ENCODE results near the gene GJB5. TPM values are rescaled to one million over a fixed set of nuclear protein-coding genes. Genes with fewer than 3 reads are reported as not detected.

The GJB5 gene
- total and polyA plus RNA-seq, 10 of the 15 experiments (the other 5 are each of a cell fraction or from before 2014, with no cell fraction given) = not detected

GRCh38 chr1:34794001-34794789, 39.3 kb downstream of the GJB5 start (continued):
- TF ChIP-seq CUX1 (IDR thresholded peaks at IDR 0.05; ENCODE audit: insufficient replicate concordance, low read depth, low read length) = no peak
- TF ChIP-seq HDGF (IDR thresholded peaks at IDR 0.05) = no peak
- no peak for TF ChIP-seq CHD2 (IDR thresholded peaks at IDR 0.05; ENCODE audit: borderline replicate concordance, low read depth, low read length)
- TF ChIP-seq CHD1 (IDR thresholded peaks at IDR 0.05; ENCODE audit: low read depth, low read length) = no peak

GRCh38 chr1:34794790-34795180, 39.9 kb downstream of the GJB5 start:
- H3K9ac ChIP-seq (ENCODE audit: control insufficient read depth, insufficient read depth, low read length) = no peak overlapping the region
- no peaks in the 10 kb centered on the region; the same call in 2 of the 3 replicates for H3K9me3 ChIP-seq (replicated peaks; ENCODE audit: control insufficient read depth, insufficient read depth, low read length)
- SMC1A ChIA-PET (ENCODE audit: uncharacterized antibody, unreplicated experiment) = no interaction called here
- RAD21 ChIA-PET (ENCODE audit: unreplicated experiment) = no interaction called here
- TF ChIP-seq BHLHE40 (IDR thresholded peaks at IDR 0.05; ENCODE audit: borderline replicate concordance in 1 of 2, low read depth in 2 of 2, low read length in 1 of 2) = no peak
- no peak for TF ChIP-seq BRCA1 (IDR thresholded peaks at IDR 0.05; ENCODE audit: low read depth, low read length)
- TF ChIP-seq, protein P1, sequence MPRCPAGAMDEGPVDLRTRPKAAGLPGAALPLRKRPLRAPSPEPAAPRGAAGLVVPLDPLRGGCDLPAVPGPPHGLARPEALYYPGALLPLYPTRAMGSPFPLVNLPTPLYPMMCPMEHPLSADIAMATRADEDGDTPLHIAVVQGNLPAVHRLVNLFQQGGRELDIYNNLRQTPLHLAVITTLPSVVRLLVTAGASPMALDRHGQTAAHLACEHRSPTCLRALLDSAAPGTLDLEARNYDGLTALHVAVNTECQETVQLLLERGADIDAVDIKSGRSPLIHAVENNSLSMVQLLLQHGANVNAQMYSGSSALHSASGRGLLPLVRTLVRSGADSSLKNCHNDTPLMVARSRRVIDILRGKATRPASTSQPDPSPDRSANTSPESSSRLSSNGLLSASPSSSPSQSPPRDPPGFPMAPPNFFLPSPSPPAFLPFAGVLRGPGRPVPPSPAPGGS (IDR thresholded peaks at IDR 0.05; ENCODE audit: borderline replicate concordance, insufficient read depth, low read depth, low read length, poor library complexity, severe bottlenecking) = no peak
- TF ChIP-seq KDM1A (IDR thresholded peaks at IDR 0.05; ENCODE audit: borderline replicate concordance) = no peak
- no peak for TF ChIP-seq USF2 (IDR thresholded peaks at IDR 0.05; ENCODE audit: borderline replicate concordance, low read depth, low read length)
- TF ChIP-seq SP1 (IDR thresholded peaks at IDR 0.05; ENCODE audit: low read depth, low read length) = no peak
- no peaks in the 10 kb centered on the region for H3K79me2 ChIP-seq (ENCODE audit: control insufficient read depth, insufficient read depth, low read length)
- no TSS peak for BruUV-seq (replicated peaks)
- H3K27me3 ChIP-seq (replicated peaks in 1 of 2; ENCODE audit: control insufficient read depth in 2 of 2, insufficient read depth in 2 of 2, low read length in 1 of 2) = no peaks in the 10 kb centered on the region
- POLR2A ChIA-PET = no interaction called here
- CTCF ChIA-PET = no interaction called here
- intact Hi-C loops (cut with micrococcal nuclease; ENCODE audit: unreplicated experiment) = no loop called here
- 66% methylated on average over 12 of the region's 12 CpGs for WGBS (ENCODE audit: insufficient coverage, insufficient replicate concordance, low lambda C conversion rate, missing lambda C conversion rate)
- FAIRE-seq = no peak
- H3K36me3 ChIP-seq (ENCODE audit: control insufficient read depth in 2 of 2, insufficient read depth in 2 of 2, low read length in 1 of 2) = no peaks in the 10 kb centered on the region
- ATAC-seq = no peak
- peaks cover 19% of the 10 kb centered on the region for H3K4me1 ChIP-seq (ENCODE audit: control insufficient read depth, insufficient read depth, low read length)
- H3K4me3 ChIP-seq = no peak overlapping the region
- no peak overlapping the region for H3K27ac ChIP-seq (ENCODE audit: control insufficient read depth, insufficient read depth)
- H2AFZ ChIP-seq (ENCODE audit: control insufficient read depth, low read depth, low read length) = no peak overlapping the region
- H4K20me1 ChIP-seq (ENCODE audit: control insufficient read depth, insufficient read depth) = no peaks in the 10 kb centered on the region
- in situ Hi-C loops (cut with MboI) = no loop called here
- DNase-seq (ENCODE audit: low read depth, low spot score) = no peak
- no peak overlapping the region for H3K4me2 ChIP-seq (ENCODE audit: control insufficient read depth, insufficient read depth)

All from GM12878 (cell line).